Activated T-helper 2 cell treated with anti-CD3 and anti-CD28 coated beads, Interferon-gamma antibody, Interleukin-2, Interleukin-4, amounts not matched to agents 10 μg/mL and 5 μg/mL and 100 μg/mL, durations not matched to agents 14 hours and 24 hours and 36 hours (primary cell): Measurements from ENCODE around the gene DUS1L. TPM values are rescaled to one million over a fixed set of nuclear protein-coding genes. Genes with fewer than 3 reads are reported as not detected.

Experiments
- total RNA-seq: library from RNA; stranded (reverse); gene quantifications from 2 replicates; pipeline ENCODE4 v1.2.3, GENCODE V29; 2022

DUS1L gene
- total RNA-seq, 1 donor from 2014 or later = 154 TPM

Other genes with a start within 250 kb of the DUS1L start
- gene MCRIP1, start 232.5 kb downstream of the DUS1L start, total RNA-seq = 42.5 and 42.9 TPM in 2 replicates
- not detected in 2 replicates for gene PPP1R27, start 230.8 kb downstream of the DUS1L start, total RNA-seq
- gene P4HB, start 205.3 kb downstream of the DUS1L start, total RNA-seq = 545 and 603 TPM in 2 replicates
- gene ARHGDIA, start 194.5 kb downstream of the DUS1L start, total RNA-seq = 713 and 715 TPM in 2 replicates
- 237 and 240 TPM in 2 replicates for gene ALYREF, start 174.2 kb downstream of the DUS1L start, total RNA-seq
- 108 and 119 TPM in 2 replicates for gene ANAPC11, start 174.1 kb downstream of the DUS1L start, total RNA-seq
- gene NPB, start 163.6 kb downstream of the DUS1L start, total RNA-seq = 0.28 and 0.39 TPM in 2 replicates
- 51.5 and 51.7 TPM in 2 replicates for gene PCYT2, start 154.4 kb downstream of the DUS1L start, total RNA-seq
- gene SIRT7, start 147.6 kb downstream of the DUS1L start, total RNA-seq = 50.2 and 55.7 TPM in 2 replicates
- gene MAFG, start 138.1 kb downstream of the DUS1L start, total RNA-seq = 30.3 and 31.8 TPM in 2 replicates
- 99.9 and 105 TPM in 2 replicates for gene PYCR1, start 128.5 kb downstream of the DUS1L start, total RNA-seq
- not detected in 2 replicates for gene MYADML2, start 118.6 kb downstream of the DUS1L start, total RNA-seq
- 1.2 and 2.2 TPM in 2 replicates for gene NOTUM, start 104.6 kb downstream of the DUS1L start, total RNA-seq
- 32.9 and 33.8 TPM in 2 replicates for gene ASPSCR1, start 88.2 kb downstream of the DUS1L start, total RNA-seq
- gene CENPX, start 42.9 kb downstream of the DUS1L start, total RNA-seq = 88.3 and 91.9 TPM in 2 replicates
- gene LRRC45, start 42.5 kb downstream of the DUS1L start, total RNA-seq = 32.3 and 33.4 TPM in 2 replicates
- gene RAC3, start 34.1 kb downstream of the DUS1L start, total RNA-seq = 15.4 and 18.4 TPM in 2 replicates
- 138 and 145 TPM in 2 replicates for gene DCXR, start 28.1 kb downstream of the DUS1L start, total RNA-seq
- gene RFNG, start 14.0 kb downstream of the DUS1L start, total RNA-seq = 21.8 and 21.9 TPM in 2 replicates
- 103 TPM in 2 replicates for gene GPS1, start 13.9 kb downstream of the DUS1L start, total RNA-seq
- gene FASN, start 32.4 kb upstream of the DUS1L start, total RNA-seq = 387 and 409 TPM in 2 replicates
- gene CCDC57, start 147.0 kb upstream of the DUS1L start, total RNA-seq = 51.7 and 53.1 TPM in 2 replicates
- 187 and 200 TPM in 2 replicates for gene SLC16A3, start 163.2 kb upstream of the DUS1L start, total RNA-seq
- gene CSNK1D, start 207.9 kb upstream of the DUS1L start, total RNA-seq = 139 and 151 TPM in 2 replicates